Activated T-helper 17 cell treated with anti-CD3 and anti-CD28 coated beads, Interleukin-2, amount 50 U/mL, for 72 hours (primary cell): ENCODE data around the gene CHMP1A. TPM values are rescaled to one million over a fixed set of nuclear protein-coding genes. Genes with fewer than 3 reads are reported as not detected.

Experiments used
- ATAC-seq: fragments of 150-1000 bp; cut with Tn5 transposase; replicated peaks from 2 replicates; pipeline ENCODE4 v1.10.0; 2021; ENCODE audit warnings: mild to moderate bottlenecking, moderate library complexity
- H3K27ac Mint-ChIP-seq: one replicate; pipeline ENCODE4 v1.8.0; 2022; ENCODE audit warnings: mixed read lengths
- H3K27me3 Mint-ChIP-seq: one replicate; pipeline ENCODE4 v1.8.0; 2022; ENCODE audit warnings: mixed read lengths
- H3K36me3 Mint-ChIP-seq: one replicate; pipeline ENCODE4 v1.8.0; 2022; ENCODE audit warnings: low read depth, mild to moderate bottlenecking, mixed read lengths
- H3K4me1 Mint-ChIP-seq: one replicate; pipeline ENCODE4 v1.8.0; 2022; ENCODE audit warnings: mixed read lengths
- H3K4me3 Mint-ChIP-seq: one replicate; pipeline ENCODE4 v1.8.0; 2022; ENCODE audit warnings: mild to moderate bottlenecking, mixed read lengths
- H3K9me3 Mint-ChIP-seq: one replicate; pipeline ENCODE4 v1.8.0; 2022; ENCODE audit warnings: mixed read lengths
- total RNA-seq, 2 donors: library from RNA; stranded (reverse); gene quantifications; one replicate each; pipeline ENCODE4 v1.2.3, GENCODE V29; 2022

CHMP1A gene
- total RNA-seq, 2 donors from 2014 or later, result 63.8 to 95.6 TPM

- peaks cover 6% of the 10 kb centered on the region for H3K4me1 Mint-ChIP-seq
- H3K27ac Mint-ChIP-seq, result peak overlapping the region; percentile 88
- H3K36me3 Mint-ChIP-seq, result peaks cover 57% of the 10 kb centered on the region
- H3K9me3 Mint-ChIP-seq, result no peaks in the 10 kb centered on the region
- H3K27me3 Mint-ChIP-seq, result no peaks in the 10 kb centered on the region
- H3K4me3 Mint-ChIP-seq, result peak overlapping the region; percentile 94
- ATAC-seq, result no peak
These were observed 930 bp downstream of the CHMP1A start for GRCh38 chr16:89656435-89657121.

- Mint-ChIP-seq H3K9me3 (no peaks in the 10 kb centered on the region), H3K4me3 (peak overlapping the region; percentile 94), H3K27ac (peak overlapping the region; percentile 88), H3K27me3 (no peaks in the 10 kb centered on the region), H3K36me3 (peaks cover 54% of the 10 kb centered on the region), H3K4me1 (peaks cover 6% of the 10 kb centered on the region)
- no peak for ATAC-seq
These were observed 2.4 kb downstream of the CHMP1A start for GRCh38 chr16:89655062-89655643.

GRCh38 chr16:89653656-89654295 lies 3.7 kb downstream of the CHMP1A start:
- Mint-ChIP-seq H3K9me3 (no peaks in the 10 kb centered on the region), H3K4me1 (peaks cover 5% of the 10 kb centered on the region), H3K4me3 (no peak overlapping the region), H3K27me3 (no peaks in the 10 kb centered on the region), H3K36me3 (peaks cover 58% of the 10 kb centered on the region), H3K27ac (peak overlapping the region; percentile 70)
- no peak for ATAC-seq

GRCh38 chr16:89651584-89651983 lies 5.9 kb downstream of the CHMP1A start:
- no peak overlapping the region for H3K27ac Mint-ChIP-seq
- no peak for ATAC-seq
- H3K4me3 Mint-ChIP-seq, result no peak overlapping the region
- H3K9me3 Mint-ChIP-seq, result no peaks in the 10 kb centered on the region
- no peaks in the 10 kb centered on the region for H3K27me3 Mint-ChIP-seq
- H3K36me3 Mint-ChIP-seq, result peaks cover 62% of the 10 kb centered on the region
- H3K4me1 Mint-ChIP-seq, result no peaks in the 10 kb centered on the region

- no peak for ATAC-seq
- Mint-ChIP-seq H3K36me3 (peaks cover 48% of the 10 kb centered on the region), H3K4me1 (no peaks in the 10 kb centered on the region), H3K27ac (no peak overlapping the region), H3K9me3 (no peaks in the 10 kb centered on the region), H3K4me3 (no peak overlapping the region), H3K27me3 (no peaks in the 10 kb centered on the region)
These were observed 10.6 kb downstream of the CHMP1A start for GRCh38 chr16:89646906-89647305.

- no peak for ATAC-seq
- Mint-ChIP-seq H3K27ac (no peak overlapping the region), H3K36me3 (peaks cover 48% of the 10 kb centered on the region), H3K4me1 (no peaks in the 10 kb centered on the region), H3K9me3 (no peaks in the 10 kb centered on the region), H3K4me3 (no peak overlapping the region), H3K27me3 (no peaks in the 10 kb centered on the region)
These were observed 11.2 kb downstream of the CHMP1A start for GRCh38 chr16:89646270-89646669.

- no peaks in the 10 kb centered on the region for H3K9me3 Mint-ChIP-seq
- peaks cover 7% of the 10 kb centered on the region for H3K4me1 Mint-ChIP-seq
- H3K4me3 Mint-ChIP-seq, result no peak overlapping the region
- ATAC-seq, result no peak
- H3K36me3 Mint-ChIP-seq, result peaks cover 37% of the 10 kb centered on the region
- peak overlapping the region; percentile 28 for H3K27ac Mint-ChIP-seq
- no peaks in the 10 kb centered on the region for H3K27me3 Mint-ChIP-seq
These were observed 12.4 kb downstream of the CHMP1A start for GRCh38 chr16:89645122-89645521.

- ATAC-seq, result no peak
- H3K9me3 Mint-ChIP-seq, result no peaks in the 10 kb centered on the region
- no peak overlapping the region for H3K27ac Mint-ChIP-seq
- peaks cover 25% of the 10 kb centered on the region for H3K36me3 Mint-ChIP-seq
- no peak overlapping the region for H3K4me3 Mint-ChIP-seq
- H3K4me1 Mint-ChIP-seq, result peaks cover 7% of the 10 kb centered on the region
- H3K27me3 Mint-ChIP-seq, result no peaks in the 10 kb centered on the region
These were observed 13.7 kb downstream of the CHMP1A start for GRCh38 chr16:89643769-89644300.

GRCh38 chr16:89642574-89642973 lies 14.9 kb downstream of the CHMP1A start:
- H3K27me3 Mint-ChIP-seq, result no peaks in the 10 kb centered on the region
- peaks cover 7% of the 10 kb centered on the region for H3K4me1 Mint-ChIP-seq
- H3K9me3 Mint-ChIP-seq, result no peaks in the 10 kb centered on the region
- H3K27ac Mint-ChIP-seq, result no peak overlapping the region
- H3K4me3 Mint-ChIP-seq, result no peak overlapping the region
- H3K36me3 Mint-ChIP-seq, result peaks cover 20% of the 10 kb centered on the region
- ATAC-seq, result no peak

GRCh38 chr16:89641458-89642119 lies 15.9 kb downstream of the CHMP1A start:
- H3K9me3 Mint-ChIP-seq, result no peaks in the 10 kb centered on the region
- ATAC-seq, result no peak
- H3K36me3 Mint-ChIP-seq, result peaks cover 13% of the 10 kb centered on the region
- H3K4me3 Mint-ChIP-seq, result peak overlapping the region; percentile 61
- H3K27ac Mint-ChIP-seq, result peak overlapping the region; percentile 10
- H3K27me3 Mint-ChIP-seq, result no peaks in the 10 kb centered on the region
- H3K4me1 Mint-ChIP-seq, result peaks cover 7% of the 10 kb centered on the region

GRCh38 chr16:89639385-89639784 lies 18.1 kb downstream of the CHMP1A start:
- Mint-ChIP-seq H3K36me3 (no peaks in the 10 kb centered on the region), H3K27ac (no peak overlapping the region), H3K4me3 (no peak overlapping the region), H3K27me3 (no peaks in the 10 kb centered on the region), H3K9me3 (no peaks in the 10 kb centered on the region), H3K4me1 (peaks cover 7% of the 10 kb centered on the region)
- no peak for ATAC-seq

GRCh38 chr16:89638455-89638854 lies 19.1 kb downstream of the CHMP1A start:
- ATAC-seq, result no peak
- H3K9me3 Mint-ChIP-seq, result no peaks in the 10 kb centered on the region
- H3K27me3 Mint-ChIP-seq, result no peaks in the 10 kb centered on the region
- H3K4me1 Mint-ChIP-seq, result peaks cover 7% of the 10 kb centered on the region
- no peaks in the 10 kb centered on the region for H3K36me3 Mint-ChIP-seq
- H3K27ac Mint-ChIP-seq, result no peak overlapping the region
- H3K4me3 Mint-ChIP-seq, result no peak overlapping the region

GRCh38 chr16:89637379-89637778 lies 20.1 kb downstream of the CHMP1A start:
- ATAC-seq, result no peak
- Mint-ChIP-seq H3K36me3 (no peaks in the 10 kb centered on the region), H3K4me3 (no peak overlapping the region), H3K4me1 (peaks cover 7% of the 10 kb centered on the region), H3K27ac (no peak overlapping the region), H3K27me3 (no peaks in the 10 kb centered on the region), H3K9me3 (no peaks in the 10 kb centered on the region)

- H3K9me3 Mint-ChIP-seq, result no peaks in the 10 kb centered on the region
- H3K4me3 Mint-ChIP-seq, result no peak overlapping the region
- peaks cover 7% of the 10 kb centered on the region for H3K4me1 Mint-ChIP-seq
- H3K27ac Mint-ChIP-seq, result no peak overlapping the region
- no peaks in the 10 kb centered on the region for H3K36me3 Mint-ChIP-seq
- no peak for ATAC-seq
- no peaks in the 10 kb centered on the region for H3K27me3 Mint-ChIP-seq
These were observed 20.8 kb downstream of the CHMP1A start for GRCh38 chr16:89636663-89637062.
